Effector CD8-positive, alpha-beta T cell (primary cell): ENCODE results near the gene MLLT10.

Source experiments
- DNase-seq: peaks from one replicate; lab custom pipeline; 2025; lab: John Stamatoyannopoulos, UW

The MLLT10 gene

GRCh38 chr10:21732067-21732772 lies 198.2 kb downstream of the MLLT10 start:
- DNase-seq = no peak

DNA sequence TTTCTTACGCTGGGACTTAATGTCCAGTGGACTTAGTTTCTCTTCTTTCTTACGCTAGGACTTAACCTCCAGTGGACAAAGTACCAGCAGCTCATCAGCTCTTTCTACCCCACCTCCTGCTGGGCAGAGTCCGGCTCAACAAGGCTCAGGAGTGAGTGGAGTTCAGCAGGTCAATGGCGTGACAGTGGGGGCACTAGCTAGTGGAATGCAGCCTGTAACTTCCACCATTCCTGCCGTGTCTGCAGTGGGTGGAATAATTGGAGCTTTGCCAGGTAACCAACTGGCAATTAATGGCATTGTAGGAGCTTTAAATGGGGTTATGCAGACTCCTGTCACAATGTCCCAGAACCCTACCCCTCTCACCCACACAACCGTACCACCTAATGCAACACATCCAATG lies 199.7 kb downstream of the MLLT10 start:
- no peak for DNase-seq

- no peak for DNase-seq
Observed at GRCh38 chr10:21737106-21737505, 203.1 kb downstream of the MLLT10 start.

GRCh38 chr10:21740989-21741388 lies 207.0 kb downstream of the MLLT10 start:
- no peak for DNase-seq

DNA sequence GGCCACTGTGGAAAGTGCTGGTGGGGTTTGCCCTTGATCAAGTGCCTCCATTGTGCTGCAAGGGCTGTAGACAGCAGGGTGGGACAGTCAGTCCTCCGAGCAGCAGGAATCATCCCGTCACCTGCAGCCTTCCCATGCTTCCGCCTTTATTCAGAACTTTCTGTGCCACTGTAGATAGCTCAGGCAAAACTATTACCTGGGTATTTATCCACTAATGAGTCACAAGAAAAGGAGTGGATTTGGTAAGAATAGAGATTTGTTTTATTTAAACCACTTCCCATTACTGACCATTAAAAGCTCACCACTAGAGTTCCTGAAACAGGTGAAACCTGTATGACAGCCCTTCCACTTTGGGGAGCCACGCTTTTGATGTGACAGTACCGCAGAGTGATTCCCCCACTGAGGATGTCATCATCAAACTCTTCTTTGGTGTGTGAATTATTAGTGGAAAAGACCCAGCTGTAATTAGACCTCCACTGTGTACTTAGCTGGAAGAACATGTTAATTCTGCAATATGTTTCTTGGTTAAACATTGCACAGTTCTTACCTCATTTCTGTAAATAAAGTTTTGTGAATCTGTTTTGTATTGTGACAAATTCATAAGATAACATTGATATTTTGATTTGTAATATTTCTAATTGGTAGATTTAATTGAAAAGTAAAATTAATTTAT lies 208.8 kb downstream of the MLLT10 start:
- DNase-seq = no peak

DNA sequence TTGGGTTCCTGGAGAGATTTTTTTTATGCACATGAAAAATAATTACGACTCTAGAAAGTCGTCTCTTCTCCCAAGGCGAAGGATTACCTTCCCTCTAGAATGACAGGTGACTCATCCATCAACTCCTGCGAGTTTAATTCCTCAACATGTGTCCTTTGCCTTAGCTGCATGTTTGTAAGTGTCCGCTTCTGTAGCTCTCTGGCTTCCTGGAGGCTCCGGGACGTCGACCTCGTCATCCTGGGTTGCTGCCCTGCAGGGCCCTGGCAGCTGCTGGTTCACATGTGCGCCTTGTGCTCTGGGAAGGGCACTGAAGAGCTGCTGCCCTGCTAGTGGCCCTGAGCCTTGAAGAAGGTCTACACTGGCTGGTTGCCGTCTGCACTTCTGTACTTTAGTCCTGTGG lies 210.2 kb downstream of the MLLT10 start:
- DNase-seq = no peak

DNA sequence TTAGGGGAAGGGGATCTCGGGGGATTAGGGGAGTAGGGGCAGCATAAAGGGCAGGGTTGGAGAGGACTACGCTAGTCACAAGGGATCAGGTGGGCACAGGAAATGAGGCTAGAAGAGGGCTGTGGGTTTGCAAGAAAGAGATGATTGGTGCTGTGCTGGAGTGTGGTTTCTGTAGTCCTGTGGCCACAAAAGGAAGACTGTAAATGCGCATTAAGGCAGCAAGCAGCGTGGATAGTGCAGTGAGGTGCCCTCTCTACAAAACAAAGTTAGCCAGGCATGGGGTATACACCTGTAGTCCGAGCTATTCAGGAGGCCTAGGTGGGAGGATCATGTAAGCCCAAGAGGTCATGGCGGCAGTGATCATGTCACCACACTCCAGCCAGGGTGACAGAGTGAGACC lies 212.1 kb downstream of the MLLT10 start:
- no peak for DNase-seq

DNA sequence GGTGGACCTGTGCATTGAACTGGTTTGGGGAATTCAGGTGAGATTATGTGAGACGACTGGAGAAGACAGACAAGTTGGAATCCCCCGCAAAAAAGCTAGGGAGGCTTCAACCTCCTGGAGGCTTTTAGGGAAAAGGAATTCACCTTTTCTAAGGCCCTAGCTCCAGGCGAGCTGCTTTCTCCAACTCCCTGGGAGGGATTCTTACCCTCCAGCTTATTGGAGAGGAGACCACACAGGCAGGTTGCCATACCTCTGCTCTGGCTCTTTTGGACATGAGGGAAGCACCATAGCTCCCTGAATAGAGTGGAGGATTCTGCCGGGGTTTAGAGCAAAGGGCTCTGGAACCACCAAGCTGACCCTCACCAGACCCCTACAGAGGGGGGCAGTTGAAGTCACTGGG lies 213.8 kb downstream of the MLLT10 start:
- DNase-seq = no peak

GRCh38 chr10:21749788-21750187 lies 215.8 kb downstream of the MLLT10 start:
- DNase-seq = no peak

DNA sequence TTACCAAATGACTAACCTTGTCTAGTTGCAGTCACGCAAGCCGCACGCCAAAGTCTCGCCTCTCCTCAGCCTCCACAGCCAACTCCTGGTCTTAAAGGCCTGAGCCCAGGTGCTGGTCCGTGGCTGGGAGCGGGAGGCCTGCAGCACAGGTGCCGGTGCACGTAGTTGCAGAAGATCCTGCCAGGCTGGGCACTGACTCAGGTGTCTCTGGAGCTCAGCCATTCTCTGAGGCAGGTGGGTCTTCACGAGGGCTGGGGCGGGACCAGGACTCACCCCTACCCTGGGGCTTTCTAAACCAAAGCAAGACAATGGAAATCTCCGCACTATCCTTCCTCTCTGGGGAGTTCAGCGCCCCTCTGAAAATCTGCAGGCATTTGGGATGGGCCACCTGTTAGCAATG lies 216.4 kb downstream of the MLLT10 start:
- DNase-seq = no peak

- DNase-seq = no peak
Observed at GRCh38 chr10:21751341-21752310, 217.6 kb downstream of the MLLT10 start.

- no peak for DNase-seq
Observed at GRCh38 chr10:21753497-21754270, 219.7 kb downstream of the MLLT10 start.

DNA sequence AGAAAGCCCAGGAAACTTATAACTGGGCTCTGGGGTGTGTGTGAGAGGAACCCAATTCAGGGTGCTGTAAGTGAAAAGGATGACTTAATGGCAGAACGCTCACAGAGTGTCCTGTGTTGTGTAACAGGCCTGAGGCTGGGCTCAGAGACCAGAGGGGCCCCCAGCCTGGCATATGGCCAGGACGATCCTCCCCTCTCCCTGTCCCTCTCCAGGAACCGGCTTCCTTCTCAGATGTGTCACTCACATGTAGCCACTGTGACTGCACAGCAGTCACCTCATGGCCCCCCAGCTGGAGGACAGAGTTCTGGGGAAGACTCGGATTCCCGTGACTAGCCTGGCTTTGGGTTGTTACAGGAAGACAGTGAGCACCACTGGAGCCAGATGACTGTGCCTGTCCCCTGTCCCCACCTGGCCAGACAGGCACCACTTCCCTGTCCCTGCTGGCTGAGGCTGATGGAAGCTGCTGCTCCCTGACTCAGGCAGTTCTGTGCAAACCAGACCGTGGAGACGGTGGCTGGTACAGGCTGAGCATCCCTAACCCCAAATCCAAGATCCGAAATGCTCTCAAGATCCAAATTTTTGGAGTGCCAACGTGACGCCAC lies 220.5 kb downstream of the MLLT10 start:
- no peak for DNase-seq

DNA sequence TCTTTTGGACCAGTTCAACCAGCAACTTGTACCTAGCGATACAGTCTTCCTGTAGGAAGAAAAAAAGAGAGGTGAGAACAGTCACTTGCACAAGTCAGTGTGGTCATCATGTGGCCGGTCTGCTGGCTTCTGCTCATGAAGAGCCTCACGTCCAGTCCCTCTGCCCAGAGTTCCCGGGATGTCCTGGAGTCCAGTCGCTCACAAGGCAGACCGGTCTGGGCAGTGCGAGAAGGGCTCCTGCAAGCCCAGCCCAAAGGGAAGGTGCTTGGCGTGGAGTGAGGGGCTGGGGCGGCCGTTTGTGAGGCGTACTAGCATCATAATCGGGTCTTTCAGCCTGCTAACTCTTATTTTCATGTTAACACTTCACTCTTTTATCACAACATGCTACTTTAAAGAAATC lies 222.7 kb downstream of the MLLT10 start:
- DNase-seq = no peak

- DNase-seq = no peak
Observed at GRCh38 chr10:21757185-21757901, 223.3 kb downstream of the MLLT10 start.

- DNase-seq = no peak
Observed at GRCh38 chr10:21758239-21758638, 224.2 kb downstream of the MLLT10 start.

- no peak for DNase-seq
Observed at GRCh38 chr10:21758696-21759095, 224.7 kb downstream of the MLLT10 start.

DNA sequence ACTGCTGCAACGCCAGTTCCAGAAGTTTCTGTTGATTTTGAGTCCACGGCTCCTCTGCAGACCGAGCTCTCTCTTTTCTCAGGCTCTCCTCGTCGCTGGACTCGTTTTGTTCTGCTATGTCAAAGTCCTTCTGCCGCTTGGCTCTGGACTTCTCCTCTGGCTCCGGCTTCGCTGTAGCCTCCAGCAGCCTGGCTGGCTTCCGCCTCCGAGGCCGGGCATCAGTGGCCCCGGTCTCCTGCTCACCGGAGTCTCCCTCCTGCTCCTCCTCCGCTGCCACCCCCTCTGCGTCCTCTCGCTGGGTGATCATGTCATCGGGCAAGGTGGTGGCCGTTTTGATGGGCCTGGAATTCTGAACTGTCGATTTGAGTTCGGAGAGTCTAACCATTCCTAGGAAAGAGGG lies 225.2 kb downstream of the MLLT10 start:
- no peak for DNase-seq

DNA sequence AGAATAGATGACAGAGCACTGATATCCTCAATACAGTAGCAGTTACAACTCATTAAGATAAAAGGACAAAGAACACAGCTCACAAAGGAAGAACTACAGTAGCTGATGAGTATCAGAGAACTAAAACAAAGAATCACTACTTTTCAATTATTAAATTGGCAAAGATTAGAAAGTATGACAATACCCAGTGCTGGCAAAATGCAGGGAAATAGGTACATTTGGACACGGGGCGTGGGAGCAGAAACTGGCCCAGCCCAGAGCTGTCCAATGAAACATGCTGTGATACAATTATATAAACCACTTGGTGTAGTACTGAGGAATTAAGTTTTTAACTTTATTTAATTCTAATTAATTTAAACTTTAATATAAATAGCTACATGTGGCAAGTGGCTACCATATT lies 226.3 kb downstream of the MLLT10 start:
- DNase-seq = no peak

DNA sequence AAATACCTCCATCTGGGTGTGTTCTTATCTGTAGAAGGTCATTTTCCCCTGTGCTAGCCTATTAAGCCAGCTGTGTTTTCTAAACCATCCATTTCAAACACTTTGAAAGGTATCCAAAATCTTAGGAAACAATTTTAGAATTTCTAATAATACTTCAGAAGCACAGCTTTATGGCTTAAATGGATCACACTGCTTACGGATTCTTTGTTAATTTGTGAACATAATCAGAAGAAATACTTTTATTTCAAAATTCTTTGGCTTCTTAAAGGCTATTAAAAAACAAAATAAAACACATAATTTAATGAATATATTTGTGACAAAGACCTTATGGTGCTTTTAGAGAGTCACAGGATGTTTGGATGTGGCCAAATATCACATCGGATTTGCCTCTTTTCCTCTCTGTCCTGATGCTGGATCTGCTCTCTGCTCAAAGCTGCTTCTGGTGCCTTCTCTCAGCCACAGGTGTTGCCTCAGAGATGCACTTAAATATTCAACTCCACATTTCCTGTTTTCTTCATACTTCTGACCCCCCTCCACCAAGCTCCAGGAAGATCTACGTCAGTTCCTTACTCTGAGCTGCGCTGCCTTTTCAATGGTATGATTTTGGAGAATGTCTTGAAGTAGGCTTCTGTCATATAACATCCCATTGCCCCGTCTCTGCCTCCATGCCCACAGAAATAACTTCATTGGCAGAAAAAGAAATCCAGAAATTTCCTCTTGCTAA lies 230.6 kb downstream of the MLLT10 start:
- DNase-seq = no peak
